Mucosa of rectum (tissue), 2 donors: ENCODE results near the gene ANO1.

Experiments
- H3K27ac ChIP-seq, 2 donors: one replicate each; pipeline ENCODE4 v1.7.0; 2013; ENCODE audit warnings: inconsistent platforms in 2 of 2, low read depth in 2 of 2, low read length in 2 of 2
- H3K27me3 ChIP-seq, 2 donors: one replicate each; pipeline ENCODE4 v1.7.0; 2013; ENCODE audit warnings: low read length in 2 of 2; ENCODE audit not compliant: control insufficient read depth in 2 of 2, insufficient read depth in 2 of 2
- H3K36me3 ChIP-seq, 2 donors: one replicate each; pipeline ENCODE4 v1.7.0; 2013; ENCODE audit warnings: low read length in 2 of 2; ENCODE audit not compliant: control insufficient read depth in 2 of 2, insufficient read depth in 2 of 2
- H3K4me1 ChIP-seq, 2 donors: one replicate each; pipeline ENCODE4 v1.7.0; 2013; ENCODE audit warnings: low read length in 2 of 2, mild to moderate bottlenecking in 1 of 2; ENCODE audit not compliant: control insufficient read depth in 2 of 2, insufficient read depth in 2 of 2
- H3K4me3 ChIP-seq, 2 donors: one replicate each; pipeline ENCODE4 v1.7.0; 2013; ENCODE audit warnings: low read length in 2 of 2
- H3K9ac ChIP-seq, 2 donors: one replicate each; pipeline ENCODE4 v1.7.0; 2013; ENCODE audit warnings: low read length in 2 of 2, low read depth in 1 of 2, mild to moderate bottlenecking in 1 of 2
- H3K9me3 ChIP-seq, 2 donors: one replicate each; pipeline ENCODE4 v1.7.0; 2013; ENCODE audit warnings: low read length in 2 of 2; ENCODE audit not compliant: control insufficient read depth in 2 of 2
- donor health status: healthy.
- donor health status: Normal muscosa, but diverticular disease.

ANO1 gene

DNA sequence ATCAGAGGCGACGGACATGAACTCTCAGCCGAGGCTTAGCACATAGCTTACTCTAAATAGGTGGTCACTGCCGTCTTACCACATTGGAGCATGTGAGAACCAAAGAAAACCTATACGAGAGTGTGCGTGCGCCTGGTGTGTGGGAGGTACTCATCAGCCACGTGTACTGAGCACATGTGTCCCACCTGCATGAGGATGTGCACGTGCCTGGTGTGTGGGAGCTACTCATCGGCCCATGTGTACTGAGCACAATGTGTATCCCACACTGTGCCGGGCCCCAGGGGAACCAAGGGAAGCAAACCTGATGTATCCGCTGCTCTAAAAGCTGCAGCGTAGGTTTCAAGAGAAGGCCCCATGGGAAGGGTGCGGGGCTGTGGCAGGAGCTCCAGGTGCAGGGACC is 56.4 kb downstream of the ANO1 start:
- no peaks in the 10 kb centered on the region for H3K36me3 ChIP-seq
- H3K9ac ChIP-seq = no peak overlapping the region
- no peaks in the 10 kb centered on the region for H3K9me3 ChIP-seq
- no peak overlapping the region for H3K4me3 ChIP-seq
- no peak overlapping the region for H3K27ac ChIP-seq
- H3K27me3 ChIP-seq = no peaks in the 10 kb centered on the region
- H3K4me1 ChIP-seq = no peaks in the 10 kb centered on the region

DNA sequence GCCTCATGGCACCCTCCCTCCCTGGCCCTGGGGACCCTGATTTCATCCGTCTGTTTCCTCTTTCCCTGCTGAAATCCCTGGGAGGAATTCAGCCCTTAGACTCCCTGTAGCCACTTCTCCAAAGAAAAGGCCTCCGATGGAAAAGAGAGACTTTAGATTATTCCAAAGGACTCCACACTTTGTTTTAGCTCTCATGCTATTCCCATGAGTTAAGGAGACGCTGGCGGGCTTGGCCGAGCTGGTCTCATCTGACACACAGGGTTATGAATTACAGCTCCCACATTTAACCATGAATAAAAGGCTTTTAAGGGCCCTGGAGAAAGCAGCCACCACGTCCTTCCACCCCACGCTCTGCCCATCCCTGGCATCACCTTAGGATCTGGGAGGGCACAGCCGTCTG is 57.0 kb downstream of the ANO1 start:
- Histone ChIP-seq H3K27me3 (no peaks in the 10 kb centered on the region), H3K4me3 (no peak overlapping the region), H3K9ac (no peak overlapping the region), H3K9me3 (no peaks in the 10 kb centered on the region), H3K4me1 (no peaks in the 10 kb centered on the region), H3K27ac (no peak overlapping the region), H3K36me3 (no peaks in the 10 kb centered on the region)

GRCh38 chr11:70135625-70136059 is 57.5 kb downstream of the ANO1 start:
- Histone ChIP-seq H3K27me3 (no peaks in the 10 kb centered on the region), H3K4me3 (no peak overlapping the region), H3K27ac (no peak overlapping the region), H3K9ac (no peak overlapping the region), H3K4me1 (no peaks in the 10 kb centered on the region), H3K9me3 (no peaks in the 10 kb centered on the region), H3K36me3 (no peaks in the 10 kb centered on the region)

GRCh38 chr11:70137383-70137782 is 59.3 kb downstream of the ANO1 start:
- H3K27me3 ChIP-seq = peaks cover 0 to 4% of the 10 kb centered on the region in 2 donors
- no peak overlapping the region for H3K4me3 ChIP-seq
- no peak overlapping the region for H3K9ac ChIP-seq
- H3K9me3 ChIP-seq = no peaks in the 10 kb centered on the region
- no peaks in the 10 kb centered on the region for H3K36me3 ChIP-seq
- H3K4me1 ChIP-seq = no peaks in the 10 kb centered on the region
- H3K27ac ChIP-seq = no peak overlapping the region

DNA sequence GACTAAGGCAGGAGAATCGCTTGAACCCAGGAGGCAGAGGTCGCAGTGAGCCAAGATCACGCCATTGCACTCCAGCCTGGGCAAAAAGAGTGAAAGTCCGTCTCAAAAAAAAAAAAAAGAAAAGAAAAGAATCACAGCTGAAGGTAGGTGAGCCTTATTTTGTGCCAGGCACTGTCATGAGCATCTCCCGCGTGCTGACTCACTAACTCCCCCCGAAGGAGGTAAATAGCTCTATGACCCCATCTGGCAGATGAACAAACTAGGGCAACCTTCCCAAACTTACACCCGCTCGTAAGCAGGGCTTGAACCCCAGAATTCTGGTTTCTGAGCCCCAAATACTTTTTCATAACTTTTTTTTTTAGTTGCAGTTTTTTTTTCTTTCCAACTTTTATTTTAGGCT is 60.3 kb downstream of the ANO1 start:
- no peak overlapping the region for H3K9ac ChIP-seq
- H3K27ac ChIP-seq = no peak overlapping the region
- peaks cover 0 to 4% of the 10 kb centered on the region in 2 donors for H3K27me3 ChIP-seq
- H3K9me3 ChIP-seq = no peaks in the 10 kb centered on the region
- no peaks in the 10 kb centered on the region for H3K4me1 ChIP-seq
- no peaks in the 10 kb centered on the region for H3K36me3 ChIP-seq
- H3K4me3 ChIP-seq = no peak overlapping the region

GRCh38 chr11:70139785-70140410 is 61.8 kb downstream of the ANO1 start:
- peaks cover 0 to 6% of the 10 kb centered on the region in 2 donors for H3K27me3 ChIP-seq
- H3K9ac ChIP-seq = no peak overlapping the region
- no peaks in the 10 kb centered on the region for H3K4me1 ChIP-seq
- H3K36me3 ChIP-seq = no peaks in the 10 kb centered on the region
- H3K27ac ChIP-seq = no peak overlapping the region
- H3K4me3 ChIP-seq = no peak overlapping the region
- no peaks in the 10 kb centered on the region for H3K9me3 ChIP-seq

DNA sequence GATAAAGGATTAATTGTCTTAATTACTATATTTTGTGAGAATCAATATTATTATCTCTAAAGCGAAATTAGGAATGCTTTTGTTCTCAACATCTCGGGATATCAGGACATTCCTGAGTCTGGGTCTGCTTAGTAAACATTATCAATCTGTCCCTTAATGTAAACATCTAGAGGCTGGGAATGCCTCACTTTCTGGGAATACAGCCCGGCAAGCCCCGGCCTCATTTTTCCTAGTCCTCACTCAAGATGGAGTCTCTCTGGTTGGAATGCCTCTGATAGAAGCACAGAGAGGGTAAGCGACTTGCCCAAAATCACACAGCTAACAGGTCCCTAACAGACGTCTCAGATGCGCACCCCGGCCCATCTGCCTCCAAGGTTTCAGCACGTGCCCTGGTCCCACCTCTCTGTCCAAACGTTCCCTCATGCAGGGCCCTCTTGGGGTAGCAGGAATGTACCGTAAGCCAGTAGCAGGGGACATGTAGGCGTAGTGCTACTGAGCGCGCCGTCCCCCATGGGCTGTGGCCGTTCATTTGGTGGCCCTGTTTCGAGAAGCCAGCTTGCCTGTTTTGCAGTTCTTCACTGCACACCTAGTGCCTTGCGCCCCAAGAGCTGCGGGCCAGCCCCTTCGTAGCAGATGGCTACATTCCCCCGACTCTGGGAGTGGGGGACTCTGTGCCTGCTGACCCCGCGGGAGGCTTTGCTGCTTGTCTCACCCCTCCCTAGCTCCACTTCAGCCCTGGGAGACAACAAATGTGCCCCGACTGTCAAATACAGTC is 62.8 kb downstream of the ANO1 start:
- Histone ChIP-seq H3K4me3 (no peak overlapping the region), H3K27ac (no peak overlapping the region), H3K9ac (no peak overlapping the region), H3K27me3 (peaks cover 0 to 6% of the 10 kb centered on the region in 2 donors), H3K4me1 (no peaks in the 10 kb centered on the region), H3K36me3 (no peaks in the 10 kb centered on the region), H3K9me3 (no peaks in the 10 kb centered on the region)

- H3K27ac ChIP-seq = no peak overlapping the region
These were observed 63.5 kb downstream of the ANO1 start for GRCh38 chr11:70141486-70142220.

DNA sequence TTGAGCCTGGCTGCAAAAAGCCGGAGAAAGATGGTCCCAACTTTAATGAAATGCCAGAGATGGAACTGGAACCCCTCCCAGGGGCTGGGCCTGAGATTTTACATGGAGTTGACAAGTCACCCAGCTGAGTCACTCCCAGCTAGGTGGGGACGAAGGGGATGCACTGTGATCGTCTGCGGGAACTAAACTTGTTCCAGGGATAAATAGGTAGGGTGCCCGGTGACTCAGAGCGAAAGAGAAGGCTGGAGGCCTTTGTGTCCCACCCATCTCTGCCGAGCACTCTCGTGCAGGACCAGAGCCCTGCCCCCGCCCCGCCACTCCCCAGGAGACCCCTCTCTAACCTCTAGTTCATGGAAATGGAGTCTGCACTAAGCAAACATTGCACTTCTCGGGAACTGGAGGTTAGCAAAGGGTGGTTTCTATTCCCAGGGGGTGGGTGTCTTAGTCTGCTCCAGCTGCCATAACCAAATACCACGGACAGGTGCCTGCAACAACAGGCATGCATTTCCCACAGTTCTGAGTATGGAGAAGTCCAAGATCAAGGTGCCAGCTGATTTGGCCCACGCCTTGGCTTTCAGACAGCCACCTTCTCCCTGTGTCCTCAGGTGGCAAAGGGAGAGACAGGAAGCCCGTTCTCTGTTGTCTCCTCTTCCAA is 64.2 kb downstream of the ANO1 start:
- Histone ChIP-seq H3K4me3 (no peak overlapping the region), H3K36me3 (no peaks in the 10 kb centered on the region), H3K27ac (no peak overlapping the region), H3K9ac (no peak overlapping the region), H3K9me3 (no peaks in the 10 kb centered on the region), H3K27me3 (peaks cover 0 to 6% of the 10 kb centered on the region in 2 donors), H3K4me1 (no peaks in the 10 kb centered on the region)

More at GRCh38 chr11:70141486-70142220, 63.5 kb downstream of the ANO1 start:
- Histone ChIP-seq H3K4me1 (no peaks in the 10 kb centered on the region), H3K4me3 (no peak overlapping the region), H3K9me3 (no peaks in the 10 kb centered on the region), H3K36me3 (no peaks in the 10 kb centered on the region), H3K27me3 (peaks cover 0 to 6% of the 10 kb centered on the region in 2 donors), H3K9ac (no peak overlapping the region)

DNA sequence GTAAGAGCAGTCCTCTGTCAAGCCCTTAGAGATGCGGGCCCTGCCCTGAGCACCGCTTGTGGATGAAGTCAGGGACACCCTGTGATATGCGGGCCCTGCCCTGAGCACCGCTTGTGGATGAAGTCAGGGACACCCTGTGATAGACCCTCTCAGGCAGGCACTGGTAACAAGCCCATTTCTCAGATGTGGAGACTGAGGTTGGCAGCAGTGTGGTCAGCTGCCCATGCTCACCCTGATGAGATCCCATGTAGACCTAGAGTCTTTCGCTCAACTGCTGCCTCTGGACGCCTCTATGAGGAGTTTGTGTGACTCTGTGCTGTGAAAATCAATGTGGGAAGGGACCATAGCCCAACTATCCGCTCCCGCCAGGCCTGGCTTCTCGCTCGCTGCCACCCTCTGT is 66.1 kb downstream of the ANO1 start:
- H3K9ac ChIP-seq = no peak overlapping the region
- H3K27ac ChIP-seq = no peak overlapping the region
- H3K4me3 ChIP-seq = no peak overlapping the region
- H3K9me3 ChIP-seq = no peaks in the 10 kb centered on the region
- no peaks in the 10 kb centered on the region for H3K36me3 ChIP-seq
- peaks cover 0 to 6% of the 10 kb centered on the region in 2 donors for H3K27me3 ChIP-seq
- no peaks in the 10 kb centered on the region for H3K4me1 ChIP-seq
